Measurements from ENCODE around the gene TCF7L2.

The TCF7L2 gene

GRCh38 chr10:113099431-113100183 is 149.6 kb downstream of the TCF7L2 start:
- no peak overlapping the region for H3K4me3 ChIP-seq (ENCODE audit: low read depth, low read length)
- no peak for DNase-seq
- H3K27me3 ChIP-seq (ENCODE audit: insufficient read depth, low read depth, severe bottlenecking) = no peaks in the 10 kb centered on the region
- no peaks in the 10 kb centered on the region for H3K9me3 ChIP-seq (ENCODE audit: severe bottlenecking)
- TF ChIP-seq CTCF (IDR thresholded peaks at IDR 0.05; ENCODE audit: low read depth, low read length) = no peak
- no peaks in the 10 kb centered on the region for H3K36me3 ChIP-seq
- H3K27ac ChIP-seq = no peak overlapping the region

GRCh38 chr10:113100281-113100680 is 150.2 kb downstream of the TCF7L2 start:
- H3K27me3 ChIP-seq (ENCODE audit: insufficient read depth, low read depth, severe bottlenecking) = no peaks in the 10 kb centered on the region
- H3K36me3 ChIP-seq = no peaks in the 10 kb centered on the region
- H3K9me3 ChIP-seq (ENCODE audit: severe bottlenecking) = no peaks in the 10 kb centered on the region
- H3K27ac ChIP-seq = no peak overlapping the region
- no peak overlapping the region for H3K4me3 ChIP-seq (ENCODE audit: low read depth, low read length)
- no peak for TF ChIP-seq CTCF (IDR thresholded peaks at IDR 0.05; ENCODE audit: low read depth, low read length)
- no peak for DNase-seq

GRCh38 chr10:113103131-113103840 is 153.2 kb downstream of the TCF7L2 start:
- no peaks in the 10 kb centered on the region for H3K27me3 ChIP-seq (ENCODE audit: insufficient read depth, low read depth, severe bottlenecking)
- no peak overlapping the region for H3K4me3 ChIP-seq (ENCODE audit: low read depth, low read length)
- H3K27ac ChIP-seq = no peak overlapping the region
- DNase-seq = no peak
- TF ChIP-seq CTCF (IDR thresholded peaks at IDR 0.05; ENCODE audit: low read depth, low read length) = no peak
- H3K9me3 ChIP-seq (ENCODE audit: severe bottlenecking) = no peaks in the 10 kb centered on the region
- H3K36me3 ChIP-seq = no peaks in the 10 kb centered on the region

- Histone ChIP-seq H3K4me3 (ENCODE audit: low read depth, low read length) (no peak overlapping the region), H3K36me3 (no peaks in the 10 kb centered on the region), H3K27ac (no peak overlapping the region), H3K9me3 (ENCODE audit: severe bottlenecking) (no peaks in the 10 kb centered on the region), H3K27me3 (ENCODE audit: insufficient read depth, low read depth, severe bottlenecking) (no peaks in the 10 kb centered on the region)
- TF ChIP-seq CTCF (IDR thresholded peaks at IDR 0.05; ENCODE audit: low read depth, low read length) = no peak
- DNase-seq = no peak
These were observed 154.0 kb downstream of the TCF7L2 start for GRCh38 chr10:113104047-113104446.

- DNase-seq = peak; percentile 54
- H3K4me3 ChIP-seq (ENCODE audit: low read depth, low read length) = no peak overlapping the region
- H3K27me3 ChIP-seq (ENCODE audit: insufficient read depth, low read depth, severe bottlenecking) = no peaks in the 10 kb centered on the region
- H3K36me3 ChIP-seq = no peaks in the 10 kb centered on the region
- no peak overlapping the region for H3K27ac ChIP-seq
- H3K9me3 ChIP-seq (ENCODE audit: severe bottlenecking) = no peaks in the 10 kb centered on the region
- peak; percentile 76 for TF ChIP-seq CTCF (IDR thresholded peaks at IDR 0.05; ENCODE audit: low read depth, low read length)
These were observed 158.3 kb downstream of the TCF7L2 start for GRCh38 chr10:113108194-113108835.

All from WERI-Rb-1 (cell line).